Esophagus squamous epithelium (tissue), 4 donors: ENCODE measurements around the gene IRF2BPL.

Experiments used
- CTCF ChIP-seq, 6 experiments: fragments of 450-650 bp in 4 of 6; fragments of 200-600 bp in 2 of 6; sonication (generic) in 2 of 6; IDR thresholded peaks; one replicate each; pipeline ENCODE4 v1.5.1; 2016 to 2019; ENCODE audit warnings: antibody characterized with exemption in 6 of 6, mild to moderate bottlenecking in 4 of 6, moderate library complexity in 4 of 6
- POLR2A ChIP-seq, 4 donors: fragments of 450-650 bp; IDR thresholded peaks; one replicate each; pipeline ENCODE4 v1.6.1; 2017; ENCODE audit warnings: antibody characterized with exemption in 4 of 4, mild to moderate bottlenecking in 4 of 4, moderate library complexity in 3 of 4

GRCh38 chr14:76990084-76990483 is 38.4 kb downstream of the IRF2BPL start:
- TF ChIP-seq CTCF (IDR thresholded peaks at IDR 0.05) (no peak), POLR2A (IDR thresholded peaks at IDR 0.05) (no peak)
